Renal cortical epithelial cell (primary cell): ENCODE results near the gene CCL7. TPM values are rescaled to one million over a fixed set of nuclear protein-coding genes. Genes with fewer than 3 reads are reported as not detected.

Source experiments
- DNase-seq: peaks from one replicate; pipeline ENCODE4 v3.0.0-alpha.2; 2011; ENCODE audit warnings: low read depth
- total RNA-seq: library from RNA; depleted of rRNA; stranded (reverse); fragments of >200 nt; gene quantifications from 2 replicates; pipeline ENCODE4 v1.2.3, GENCODE V29; 2014

CCL7 gene
- total RNA-seq, 1 donor from 2014 or later: not detected

DNA sequence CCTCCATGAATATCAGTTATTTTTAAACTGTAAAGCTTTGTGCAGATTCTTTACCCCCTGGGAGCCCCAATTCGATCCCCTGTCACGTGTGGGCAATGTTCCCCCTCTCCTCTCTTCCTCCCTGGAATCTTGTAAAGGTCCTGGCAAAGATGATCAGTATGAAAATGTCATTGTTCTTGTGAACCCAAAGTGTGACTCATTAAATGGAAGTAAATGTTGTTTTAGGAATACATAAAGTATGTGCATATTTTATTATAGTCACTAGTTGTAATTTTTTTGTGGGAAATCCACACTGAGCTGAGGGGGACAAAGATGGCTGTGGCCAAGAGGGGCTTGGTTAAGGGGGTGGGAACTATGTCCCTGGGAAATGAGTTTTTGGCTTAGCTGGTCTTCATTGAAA is 17.9 kb downstream of the CCL7 start:
- no peak for DNase-seq

GRCh38 chr17:34290586-34290985 is 20.6 kb downstream of the CCL7 start:
- no peak for DNase-seq

DNA sequence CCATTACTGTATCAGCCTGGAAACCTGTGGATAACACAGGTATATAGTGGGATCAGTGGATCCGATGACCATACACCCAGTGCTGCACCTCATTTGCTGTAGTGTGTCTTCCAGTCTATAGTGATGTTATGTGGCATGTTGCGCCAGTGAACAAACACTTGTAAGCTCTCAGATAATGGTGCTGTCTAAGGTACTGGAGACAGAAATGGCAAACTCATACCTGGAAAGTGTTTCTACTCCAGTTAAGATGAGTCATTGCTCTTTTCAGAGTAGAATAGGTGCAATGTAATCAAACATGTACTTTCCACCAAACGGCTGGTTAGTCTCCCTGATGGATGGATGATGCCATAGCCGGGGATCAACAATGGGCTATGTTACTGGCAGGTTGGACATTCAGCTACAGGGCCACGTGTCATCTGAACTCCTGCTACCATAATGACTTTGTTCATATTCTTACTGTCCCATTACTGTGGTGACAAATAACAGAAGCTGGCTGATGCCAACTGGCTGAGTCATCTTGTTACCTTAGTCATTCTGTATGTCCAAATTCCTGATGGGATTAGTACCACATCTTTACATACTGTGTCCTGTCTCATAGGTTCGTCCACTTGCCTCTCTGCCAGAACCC is 21.8 kb downstream of the CCL7 start:
- DNase-seq: peak; percentile 49

DNA sequence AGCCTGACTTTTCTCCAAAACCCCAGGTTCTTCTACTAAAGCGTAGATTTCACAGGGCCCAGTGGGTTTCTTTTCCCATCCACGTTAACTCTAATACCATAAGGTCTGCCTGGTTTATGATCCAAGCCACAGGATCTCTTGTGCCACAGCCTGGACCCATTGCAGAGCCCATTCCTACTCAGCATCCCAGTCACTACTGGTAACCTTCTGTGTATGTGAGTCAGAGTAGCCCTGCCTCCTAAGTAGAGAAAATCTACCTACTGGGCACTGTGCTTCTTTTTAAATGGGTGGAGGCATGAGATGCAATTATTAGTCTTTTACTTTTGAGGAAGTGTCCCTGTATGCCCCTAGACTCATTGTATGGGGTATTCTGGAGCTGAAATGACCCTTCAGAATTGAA is 29.0 kb downstream of the CCL7 start:
- DNase-seq: no peak

GRCh38 chr17:34299956-34300577 is 30.0 kb downstream of the CCL7 start:
- peak; percentile 59 for DNase-seq

- DNase-seq: peak; percentile 95
Observed at GRCh38 chr17:34300652-34301370, 30.8 kb downstream of the CCL7 start.

- DNase-seq: no peak
Observed at GRCh38 chr17:34301986-34302385, 32.0 kb downstream of the CCL7 start.

- DNase-seq: no peak
Observed at GRCh38 chr17:34302636-34303035, 32.6 kb downstream of the CCL7 start.

DNA sequence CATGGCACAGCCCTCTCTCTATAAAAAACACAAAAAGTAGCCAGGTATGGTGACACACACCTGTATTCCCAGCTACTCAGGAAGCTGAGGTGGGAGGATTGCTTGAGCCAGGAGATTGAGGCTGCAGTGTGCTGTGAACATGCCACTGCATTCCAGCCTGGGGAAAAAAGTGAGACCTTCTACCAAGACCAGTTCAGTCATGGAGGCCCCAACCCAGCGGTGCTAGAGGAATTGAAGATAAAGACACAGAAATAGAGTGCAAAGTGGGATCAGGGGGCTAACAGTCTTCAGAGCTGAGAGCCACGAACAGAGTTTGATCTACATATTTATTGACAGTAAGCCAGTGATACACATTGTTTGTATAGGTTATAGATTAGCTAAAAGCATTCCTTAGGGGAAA is 33.6 kb downstream of the CCL7 start:
- DNase-seq: no peak

DNA sequence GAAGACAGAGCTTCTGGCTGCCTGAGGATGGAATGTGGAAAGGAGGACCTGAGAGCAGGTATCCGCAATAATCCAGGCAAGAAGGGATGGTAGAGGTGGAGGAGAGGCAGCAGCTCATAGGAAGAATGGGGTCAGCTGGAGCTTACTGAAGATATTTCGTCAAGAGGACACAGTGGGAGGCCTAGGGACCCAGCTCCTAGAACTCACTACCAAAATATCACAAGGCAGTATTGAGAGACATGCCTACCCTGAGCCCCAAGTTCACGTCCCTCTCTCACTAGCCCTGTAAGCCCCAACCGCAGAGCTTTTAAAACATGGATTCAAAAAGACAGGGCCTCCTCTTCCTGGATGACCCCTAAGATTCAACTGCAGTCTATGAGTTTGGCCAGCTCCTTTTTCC is 35.0 kb downstream of the CCL7 start:
- no peak for DNase-seq

GRCh38 chr17:34305606-34306005 is 35.6 kb downstream of the CCL7 start:
- no peak for DNase-seq

- peak; percentile 62 for DNase-seq
Observed at GRCh38 chr17:34306466-34306865, 36.4 kb downstream of the CCL7 start.

DNA sequence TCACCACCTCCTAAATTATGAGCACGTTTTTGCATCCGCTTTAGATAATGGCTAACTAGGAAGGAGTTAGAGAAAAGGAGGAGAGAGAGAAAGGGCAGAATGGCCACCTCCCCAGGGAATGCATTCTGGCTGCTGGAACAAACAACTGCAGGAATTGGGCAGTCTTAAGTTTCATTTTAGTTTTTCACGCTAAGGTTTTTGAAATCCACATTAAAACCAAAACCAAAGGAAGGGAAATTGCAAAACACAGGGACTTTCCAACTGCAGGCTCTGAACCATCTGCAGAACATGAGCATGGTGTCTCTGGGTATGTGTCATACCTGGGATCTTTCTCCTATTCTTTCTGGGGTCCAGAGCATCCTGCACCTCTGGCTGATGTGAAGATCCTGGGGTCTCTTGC is 37.1 kb downstream of the CCL7 start:
- DNase-seq: no peak

DNA sequence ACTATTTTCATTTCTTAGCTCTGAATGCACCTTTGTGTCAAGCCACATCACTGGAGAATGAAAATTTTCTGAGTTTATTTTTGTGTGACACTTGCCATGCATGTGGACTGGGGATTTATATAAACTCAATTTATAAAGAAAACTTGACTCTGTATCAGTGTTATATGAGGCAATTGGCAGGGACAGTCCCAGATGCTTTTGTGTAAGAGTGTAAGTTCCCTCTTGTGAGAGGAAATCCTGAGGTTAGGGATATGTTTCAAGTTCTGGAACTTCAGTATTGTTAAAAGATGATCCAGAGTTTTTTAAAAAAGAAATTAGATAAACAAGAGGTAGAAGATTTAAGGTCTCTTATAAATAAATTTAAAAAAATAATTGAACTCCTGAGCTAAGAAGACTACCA is 38.4 kb downstream of the CCL7 start:
- DNase-seq: no peak

DNA sequence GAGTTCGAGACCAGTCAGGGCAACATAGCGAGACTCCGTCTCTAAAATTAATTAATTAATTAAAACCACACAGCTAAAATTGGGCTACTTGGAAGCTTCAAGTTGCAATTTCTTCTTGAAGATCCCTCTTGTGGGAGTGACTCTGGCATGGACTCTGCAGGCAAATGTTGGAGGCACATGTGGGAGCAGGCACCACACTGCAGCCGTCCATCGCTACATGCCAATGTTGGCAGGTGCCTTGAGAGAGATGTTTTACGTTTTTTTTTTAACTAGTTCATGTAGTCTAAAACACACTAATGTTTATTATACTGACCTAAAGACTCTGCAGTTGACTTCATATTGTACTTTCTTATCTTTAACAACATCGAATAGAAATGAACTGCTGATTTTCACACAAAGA is 41.3 kb downstream of the CCL7 start:
- no peak for DNase-seq

DNA sequence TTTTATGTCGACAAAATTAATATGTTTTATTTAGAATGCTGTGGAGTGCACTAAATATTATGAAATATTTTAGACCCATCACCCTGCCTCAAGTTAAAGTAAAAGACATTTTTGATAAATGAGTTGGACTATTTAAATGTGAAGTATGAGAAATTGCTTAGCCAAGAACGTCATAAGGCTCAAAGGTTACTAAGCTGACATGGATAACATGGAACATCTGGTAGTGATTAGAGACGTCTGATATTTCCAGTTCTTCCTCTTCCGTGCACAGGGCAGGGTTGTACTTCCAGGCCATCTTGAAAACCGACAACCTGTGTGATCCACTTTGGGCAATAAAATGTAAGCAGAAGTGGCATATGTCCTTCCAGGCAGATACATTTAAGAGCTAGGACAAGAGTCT is 42.1 kb downstream of the CCL7 start:
- no peak for DNase-seq

- no peak for DNase-seq
Observed at GRCh38 chr17:34313164-34313563, 43.1 kb downstream of the CCL7 start.

DNA sequence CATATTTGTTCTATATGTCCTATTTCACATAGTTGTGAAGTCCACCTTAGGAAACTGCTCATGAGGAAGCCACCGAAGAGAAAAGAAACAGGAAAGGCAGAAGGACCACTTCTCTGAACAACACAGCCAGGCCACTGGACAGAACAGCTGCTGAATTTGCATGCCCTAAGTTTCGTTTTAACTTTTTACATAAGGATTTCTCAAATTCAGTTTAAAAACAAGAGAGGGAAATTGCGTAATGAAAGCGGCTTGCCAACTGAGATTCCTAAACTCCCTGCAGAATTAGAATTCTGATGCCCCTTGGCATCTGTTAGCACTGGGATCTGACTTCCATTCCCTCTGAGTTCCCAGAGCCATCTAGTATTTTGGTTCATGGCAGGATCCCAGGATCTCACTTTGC is 44.3 kb downstream of the CCL7 start:
- DNase-seq: no peak

DNA sequence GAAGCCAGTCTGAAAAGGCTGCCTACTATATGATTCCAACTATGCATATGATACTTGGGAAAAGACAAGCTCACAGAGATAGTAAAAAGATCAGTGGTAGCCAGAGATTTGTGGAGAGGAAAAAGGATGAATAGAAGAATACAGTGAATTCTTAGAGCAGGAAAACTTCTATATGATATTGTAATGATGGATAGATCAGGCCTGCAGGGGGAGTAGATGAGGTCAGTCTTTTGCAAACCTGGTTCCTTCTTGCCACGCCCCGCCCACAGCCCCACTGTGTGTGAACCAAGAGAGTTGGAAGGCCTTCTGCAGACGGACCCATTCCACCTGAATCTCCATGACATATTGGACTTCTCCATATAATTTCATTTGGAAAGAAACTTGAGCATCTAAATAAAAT is 48.5 kb downstream of the CCL7 start:
- no peak for DNase-seq

DNA sequence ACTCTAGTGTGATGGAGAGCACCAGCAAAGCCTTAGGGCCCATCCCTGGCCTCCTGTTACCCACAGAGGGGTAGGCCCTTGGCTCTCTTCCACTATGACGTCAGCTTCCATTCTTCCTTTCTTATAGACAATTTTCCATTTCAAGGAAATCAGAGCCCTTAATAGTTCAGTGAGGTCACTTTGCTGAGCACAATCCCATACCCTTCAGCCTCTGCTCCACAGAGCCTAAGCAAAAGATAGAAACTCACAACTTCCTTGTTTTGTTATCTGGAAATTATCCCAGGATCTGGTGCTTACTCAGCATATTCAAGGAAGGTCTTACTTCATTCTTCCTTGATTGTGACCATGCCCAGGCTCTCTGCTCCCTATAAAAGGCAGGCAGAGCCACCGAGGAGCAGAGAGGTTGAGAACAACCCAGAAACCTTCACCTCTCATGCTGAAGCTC is 49.0 kb downstream of the CCL7 start, which contains the start of gene CCL8:
TSS of gene CCL8 (plus strand) at position 397 of the 445 bp plus-strand sequence. CDS start 67 bp downstream, outside the sequence.
- no peak for DNase-seq
